ENCODE results near the gene OR10A3. TPM values are rescaled to one million over a fixed set of nuclear protein-coding genes. Genes with fewer than 3 reads are reported as not detected.
A peak's percentile ranks its signal among the peaks of the same experiment; 100 is the strongest.

OR10A3 gene
- total and polyA plus RNA-seq, 3 experiments from 2014 or later: not detected

GRCh38 chr11:7974668-7975067 lies 33.2 kb upstream of the OR10A3 start:
- Mint-ChIP-seq H3K9me3 (no peaks in the 10 kb centered on the region), H3K27ac (no peak overlapping the region), H3K4me3 (no peak overlapping the region), H3K4me1 (no peaks in the 10 kb centered on the region), H3K36me3 (no peaks in the 10 kb centered on the region), H3K27me3 (peaks cover 6 to 13% of the 10 kb centered on the region in 2 donors)
- Histone ChIP-seq H3K4me3 (ENCODE audit: low read length) (no peak overlapping the region), H3K9me3 (ENCODE audit: low read length) (no peaks in the 10 kb centered on the region), H3K27me3 (ENCODE audit: insufficient read depth, low read length, poor library complexity, severe bottlenecking) (peaks cover 4% of the 10 kb centered on the region), H3K4me1 (ENCODE audit: insufficient read depth, low read length) (no peaks in the 10 kb centered on the region), H3K36me3 (ENCODE audit: insufficient read depth, low read length) (no peaks in the 10 kb centered on the region), H3K27ac (ENCODE audit: low read depth, low read length) (no peak overlapping the region)
- POLR2A ChIA-PET: interaction anchor here (0.7 kb wide), 1 partner anchor 73 kb away, joined by 4 read pairs; no protein-coding TSS in a partner anchor
- CTCF ChIA-PET: interaction anchor here (1.6 kb wide), 1 partner anchor 9 kb away, joined by 4 read pairs; the partner anchor contains the start of gene NLRP10
- DNase-seq: no peak

GRCh38 chr11:7973011-7973410 lies 31.5 kb upstream of the OR10A3 start:
- H3K9me3 Mint-ChIP-seq: no peaks in the 10 kb centered on the region
- no peaks in the 10 kb centered on the region for H3K4me1 ChIP-seq (ENCODE audit: insufficient read depth, low read length)
- CTCF ChIA-PET: no interaction called here
- no peak overlapping the region for H3K27ac ChIP-seq (ENCODE audit: low read depth, low read length)
- no peaks in the 10 kb centered on the region for H3K4me1 Mint-ChIP-seq
- H3K4me3 ChIP-seq (ENCODE audit: low read length): no peak overlapping the region
- peaks cover 6 to 20% of the 10 kb centered on the region in 2 donors for H3K27me3 Mint-ChIP-seq
- no peak for DNase-seq
- peaks cover 4% of the 10 kb centered on the region for H3K27me3 ChIP-seq (ENCODE audit: insufficient read depth, low read length, poor library complexity, severe bottlenecking)
- no peaks in the 10 kb centered on the region for H3K36me3 Mint-ChIP-seq
- POLR2A ChIA-PET: no interaction called here
- no peaks in the 10 kb centered on the region for H3K36me3 ChIP-seq (ENCODE audit: insufficient read depth, low read length)
- H3K9me3 ChIP-seq (ENCODE audit: low read length): no peaks in the 10 kb centered on the region
- H3K4me3 Mint-ChIP-seq: no peak overlapping the region
- H3K27ac Mint-ChIP-seq: no peak overlapping the region

GRCh38 chr11:7971846-7972245 lies 30.3 kb upstream of the OR10A3 start:
- POLR2A ChIA-PET: no interaction called here
- H3K9me3 ChIP-seq (ENCODE audit: low read length): no peaks in the 10 kb centered on the region
- H3K27me3 ChIP-seq (ENCODE audit: insufficient read depth, low read length, poor library complexity, severe bottlenecking): peaks cover 4% of the 10 kb centered on the region
- no peaks in the 10 kb centered on the region for H3K4me1 ChIP-seq (ENCODE audit: insufficient read depth, low read length)
- H3K27me3 Mint-ChIP-seq: peaks cover 6 to 29% of the 10 kb centered on the region in 2 donors
- H3K27ac Mint-ChIP-seq: no peak overlapping the region
- no peaks in the 10 kb centered on the region for H3K36me3 ChIP-seq (ENCODE audit: insufficient read depth, low read length)
- no peak for DNase-seq
- no peak overlapping the region for H3K4me3 Mint-ChIP-seq
- no peak overlapping the region for H3K27ac ChIP-seq (ENCODE audit: low read depth, low read length)
- CTCF ChIA-PET: no interaction called here
- H3K4me1 Mint-ChIP-seq: no peaks in the 10 kb centered on the region
- no peaks in the 10 kb centered on the region for H3K9me3 Mint-ChIP-seq
- no peak overlapping the region for H3K4me3 ChIP-seq (ENCODE audit: low read length)
- H3K36me3 Mint-ChIP-seq: no peaks in the 10 kb centered on the region

GRCh38 chr11:7969756-7970646 lies 28.5 kb upstream of the OR10A3 start:
- Histone ChIP-seq H3K4me3 (ENCODE audit: low read length) (no peak overlapping the region), H3K9me3 (ENCODE audit: low read length) (no peaks in the 10 kb centered on the region), H3K36me3 (ENCODE audit: insufficient read depth, low read length) (no peaks in the 10 kb centered on the region), H3K27ac (ENCODE audit: low read depth, low read length) (no peak overlapping the region), H3K4me1 (ENCODE audit: insufficient read depth, low read length) (no peaks in the 10 kb centered on the region), H3K27me3 (ENCODE audit: insufficient read depth, low read length, poor library complexity, severe bottlenecking) (peaks cover 2% of the 10 kb centered on the region)
- H3K4me3 Mint-ChIP-seq: no peak overlapping the region
- H3K27me3 Mint-ChIP-seq: peaks cover 10 to 29% of the 10 kb centered on the region in 2 donors
- no peak for DNase-seq
- CTCF ChIA-PET: no interaction called here
- no peaks in the 10 kb centered on the region for H3K9me3 Mint-ChIP-seq
- no peak overlapping the region for H3K27ac Mint-ChIP-seq
- H3K4me1 Mint-ChIP-seq: no peaks in the 10 kb centered on the region
- POLR2A ChIA-PET: no interaction called here
- no peaks in the 10 kb centered on the region for H3K36me3 Mint-ChIP-seq

GRCh38 chr11:7968686-7969085 lies 27.2 kb upstream of the OR10A3 start:
- Mint-ChIP-seq H3K36me3 (no peaks in the 10 kb centered on the region), H3K27ac (no peak overlapping the region), H3K4me3 (no peak overlapping the region), H3K27me3 (peaks cover 7 to 29% of the 10 kb centered on the region in 2 donors), H3K9me3 (no peaks in the 10 kb centered on the region), H3K4me1 (no peaks in the 10 kb centered on the region)
- Histone ChIP-seq H3K27me3 (ENCODE audit: insufficient read depth, low read length, poor library complexity, severe bottlenecking) (no peaks in the 10 kb centered on the region), H3K4me1 (ENCODE audit: insufficient read depth, low read length) (no peaks in the 10 kb centered on the region), H3K27ac (ENCODE audit: low read depth, low read length) (no peak overlapping the region), H3K4me3 (ENCODE audit: low read length) (no peak overlapping the region), H3K36me3 (ENCODE audit: insufficient read depth, low read length) (no peaks in the 10 kb centered on the region), H3K9me3 (ENCODE audit: low read length) (no peaks in the 10 kb centered on the region)
- POLR2A ChIA-PET: no interaction called here
- CTCF ChIA-PET: interaction anchor here (0.8 kb wide), 1 partner anchor 11 kb away, joined by 3 read pairs; no protein-coding TSS in a partner anchor
- DNase-seq: no peak

- Mint-ChIP-seq H3K27ac (peak overlapping the region in 1 of 8 donors; percentile 1), H3K27me3 (peaks cover 7 to 31% of the 10 kb centered on the region in 2 donors), H3K4me1 (no peaks in the 10 kb centered on the region), H3K4me3 (no peak overlapping the region), H3K36me3 (no peaks in the 10 kb centered on the region), H3K9me3 (no peaks in the 10 kb centered on the region)
- Histone ChIP-seq H3K27ac (ENCODE audit: low read depth, low read length) (no peak overlapping the region), H3K4me1 (ENCODE audit: insufficient read depth, low read length) (no peaks in the 10 kb centered on the region), H3K4me3 (ENCODE audit: low read length) (no peak overlapping the region), H3K27me3 (ENCODE audit: insufficient read depth, low read length, poor library complexity, severe bottlenecking) (no peaks in the 10 kb centered on the region), H3K9me3 (ENCODE audit: low read length) (no peaks in the 10 kb centered on the region), H3K36me3 (ENCODE audit: insufficient read depth, low read length) (no peaks in the 10 kb centered on the region)
- CTCF ChIA-PET: interaction anchor here (0.8 kb wide), 1 partner anchor 12 kb away, joined by 3 read pairs; no protein-coding TSS in a partner anchor
- POLR2A ChIA-PET: no interaction called here
- DNase-seq: no peak
These were observed 26.3 kb upstream of the OR10A3 start for GRCh38 chr11:7967826-7968225.

- CTCF ChIA-PET: no interaction called here
- H3K9me3 Mint-ChIP-seq: no peaks in the 10 kb centered on the region
- no peaks in the 10 kb centered on the region for H3K4me1 Mint-ChIP-seq
These were observed 25.6 kb upstream of the OR10A3 start for GRCh38 chr11:7967097-7967496.

GRCh38 chr11:7965386-7965785 lies 23.9 kb upstream of the OR10A3 start, which contains the start of gene NLRP10:
NLRP10 (minus strand) TSS chr11:7965447; CDS start chr11:7963495, 1,952 bp downstream.
- ChIA-PET POLR2A (no interaction called here), CTCF (interaction anchor here (1.8 kb wide), 1 partner anchor 9 kb away, joined by 4 read pairs; no protein-coding TSS in a partner anchor)
- Mint-ChIP-seq H3K27me3 (peaks cover 4 to 32% of the 10 kb centered on the region in 2 donors), H3K4me3 (no peak within 1 kb of the TSS), H3K36me3 (no peaks in the 10 kb centered on the region), H3K9me3 (peaks cover 0 to 1% (median 0%) of the 10 kb centered on the region in 5 donors), H3K27ac (no peak within 1 kb of the TSS), H3K4me1 (no peaks in the 10 kb centered on the region)
- H3K9me3 ChIP-seq (ENCODE audit: low read length): no peaks in the 10 kb centered on the region
- no peaks in the 10 kb centered on the region for H3K36me3 ChIP-seq (ENCODE audit: insufficient read depth, low read length)
- H3K27me3 ChIP-seq (ENCODE audit: insufficient read depth, low read length, poor library complexity, severe bottlenecking): no peaks in the 10 kb centered on the region
- no peaks in the 10 kb centered on the region for H3K4me1 ChIP-seq (ENCODE audit: insufficient read depth, low read length)
- no peak within 1 kb of the TSS for H3K4me3 ChIP-seq (ENCODE audit: low read length)
- H3K27ac ChIP-seq (ENCODE audit: low read depth, low read length): no peak within 1 kb of the TSS
- DNase-seq: no peak

More at GRCh38 chr11:7967097-7967496, 25.6 kb upstream of the OR10A3 start:
- H3K36me3 ChIP-seq (ENCODE audit: insufficient read depth, low read length): no peaks in the 10 kb centered on the region
- DNase-seq: no peak
- H3K9me3 ChIP-seq (ENCODE audit: low read length): no peaks in the 10 kb centered on the region
- no peaks in the 10 kb centered on the region for H3K4me1 ChIP-seq (ENCODE audit: insufficient read depth, low read length)
- peaks cover 7 to 25% of the 10 kb centered on the region in 2 donors for H3K27me3 Mint-ChIP-seq
- H3K36me3 Mint-ChIP-seq: no peaks in the 10 kb centered on the region
- no peak overlapping the region for H3K4me3 Mint-ChIP-seq
- no peak overlapping the region for H3K27ac ChIP-seq (ENCODE audit: low read depth, low read length)
- POLR2A ChIA-PET: no interaction called here
- no peak overlapping the region for H3K27ac Mint-ChIP-seq
- H3K27me3 ChIP-seq (ENCODE audit: insufficient read depth, low read length, poor library complexity, severe bottlenecking): no peaks in the 10 kb centered on the region
- no peak overlapping the region for H3K4me3 ChIP-seq (ENCODE audit: low read length)

All from CD8-positive, alpha-beta memory T cell (primary cell).